Endothelial cell of umbilical vein (primary cell): ENCODE results near the gene ENGASE. TPM values are rescaled to one million over a fixed set of nuclear protein-coding genes. Genes with fewer than 3 reads are reported as not detected.

ENCODE experiments used
- BruUV-seq: library from RNA; stranded (reverse); fragments of 400-500 nt; replicated peaks from 2 replicates; lab custom pipeline; 2021; lab: Mats Ljungman, UMichigan
- CTCF ChIA-PET: fragments of 300-600, 350-600 bp; sonication (Branson Sonifier 250); formaldehyde crosslinking; loops from one replicate; lab custom pipeline; 2021; ENCODE audit warnings: antibody characterized with exemption, inconsistent platforms; lab: Charles Lee
- POLR2A ChIA-PET: fragments of 300-600, 350-600 bp; sonication (Branson Sonifier 250); formaldehyde crosslinking; loops from one replicate; lab custom pipeline; 2021; ENCODE audit warnings: antibody characterized with exemption, inconsistent platforms; lab: Charles Lee
- DNase-seq: peaks from one replicate; pipeline ENCODE4 v3.0.0-alpha.2; 2011; ENCODE audit warnings: low read depth, low spot score
- FAIRE-seq: peaks from 2 replicates; lab custom pipeline; 2011; peaks lifted over from hg19 to GRCh38; lab: Jason Lieb, UNC
- H2AFZ ChIP-seq: 2 replicates; pipeline ENCODE4 v1.6.0; 2012; ENCODE audit warnings: low read depth, low read length, control low read depth, inconsistent platforms
- H3K27ac ChIP-seq: 2 replicates; pipeline ENCODE4 v1.5.1; 2011; ENCODE audit warnings: low read depth, mild to moderate bottlenecking, control low read depth, low read length, moderate library complexity; ENCODE audit not compliant: insufficient read depth
- H3K27me3 ChIP-seq, 2 experiments: 2 replicates each; pipeline versions ENCODE4 v1.6.0 to v1.6.1; 2011; ENCODE audit warnings: low read length in 2 of 2, mixed read lengths in 1 of 2; ENCODE audit not compliant: control insufficient read depth in 2 of 2, insufficient read depth in 2 of 2
- H3K36me3 ChIP-seq, 2 experiments: 2 replicates in 1 of 2; 3 replicates in 1 of 2; pipeline ENCODE4 v1.5.1; 2011; ENCODE audit warnings: low read length in 2 of 2, mild to moderate bottlenecking in 1 of 2, moderate library complexity in 1 of 2; ENCODE audit not compliant: control insufficient read depth in 2 of 2, insufficient read depth in 2 of 2; ENCODE audit errors: extremely low read depth in 1 of 2
- H3K4me1 ChIP-seq: 3 replicates; pipeline ENCODE4 v1.5.1; 2011; ENCODE audit warnings: mild to moderate bottlenecking, low read length; ENCODE audit not compliant: control insufficient read depth, insufficient read depth; ENCODE audit errors: extremely low read depth
- H3K4me2 ChIP-seq: 2 replicates; pipeline ENCODE4 v1.6.1; 2011; ENCODE audit warnings: low read length, control low read depth, mixed read lengths; ENCODE audit not compliant: insufficient read depth
- H3K4me3 ChIP-seq, 3 experiments: fragments of 200-600 bp in 1 of 3; sonication (generic), shearing (Covaris generic) in 1 of 3; replicated peaks in 1 of 3; 2 replicates each; pipeline ENCODE4 v1.5.1; 2011 to 2016; ENCODE audit warnings: control low read depth in 3 of 3, low read length in 3 of 3, mild to moderate bottlenecking in 2 of 3, inconsistent platforms in 1 of 3, low read depth in 1 of 3, moderate library complexity in 1 of 3; ENCODE audit not compliant: insufficient read depth in 1 of 3
- H3K79me2 ChIP-seq: 2 replicates; pipeline ENCODE4 v1.6.0; 2012; ENCODE audit warnings: low read length, inconsistent platforms; ENCODE audit not compliant: control insufficient read depth, insufficient read depth
- H3K9ac ChIP-seq: replicated peaks from 2 replicates; pipeline ENCODE3; 2011; ENCODE audit warnings: low read length, control low read depth; ENCODE audit not compliant: insufficient read depth; ENCODE audit errors: extremely low read depth
- H3K9me1 ChIP-seq: replicated peaks from 3 replicates; pipeline ENCODE4 v1.6.0; 2011; ENCODE audit warnings: mild to moderate bottlenecking, low read length; ENCODE audit not compliant: control insufficient read depth, insufficient read depth; ENCODE audit errors: extremely low read depth
- H3K9me3 ChIP-seq: replicated peaks from 2 replicates; pipeline ENCODE4 v1.5.1; 2012; ENCODE audit warnings: low read length, inconsistent platforms; ENCODE audit not compliant: control insufficient read depth, insufficient read depth
- H4K20me1 ChIP-seq: replicated peaks from 2 replicates; pipeline ENCODE3; 2011; ENCODE audit warnings: mild to moderate bottlenecking, low read length; ENCODE audit not compliant: control insufficient read depth, insufficient read depth; ENCODE audit errors: extremely low read depth
- CTCF ChIP-seq, 2 donors: IDR thresholded peaks; 1 replicate in 1 of 2; 2 replicates in 1 of 2; pipeline ENCODE4 v1.5.1; 2011; ENCODE audit warnings: low read length in 2 of 2, mild to moderate bottlenecking in 2 of 2, moderate library complexity in 2 of 2, control low read depth in 1 of 2, inconsistent platforms in 1 of 2, low read depth in 1 of 2; ENCODE audit not compliant: insufficient read depth in 1 of 2; ENCODE audit errors: extremely low read depth in 1 of 2
- EZH2 ChIP-seq: IDR thresholded peaks from 2 replicates; pipeline ENCODE4 v1.6.1; 2012; ENCODE audit warnings: borderline replicate concordance, low read depth, mild to moderate bottlenecking, moderate library complexity, low read length, inconsistent platforms; ENCODE audit not compliant: severe bottlenecking
- FOS ChIP-seq: IDR thresholded peaks from 2 replicates; pipeline ENCODE4 v1.6.1; 2011; ENCODE audit warnings: mild to moderate bottlenecking, low read length, moderate library complexity, borderline replicate concordance; ENCODE audit not compliant: insufficient read depth
- GATA2 ChIP-seq: IDR thresholded peaks from 2 replicates; pipeline ENCODE4 v1.7.0; 2011; ENCODE audit warnings: low read depth, mild to moderate bottlenecking, moderate library complexity, mixed read lengths, low read length; ENCODE audit not compliant: insufficient read length, insufficient read depth
- JUN ChIP-seq: IDR thresholded peaks from 2 replicates; pipeline ENCODE4 v1.6.1; 2011; ENCODE audit warnings: borderline replicate concordance, low read depth; ENCODE audit not compliant: insufficient read length, insufficient read depth
- MAX ChIP-seq: IDR thresholded peaks from 2 replicates; pipeline ENCODE4 v1.6.1; 2011; ENCODE audit not compliant: insufficient read depth, insufficient read length
- MYC ChIP-seq: IDR thresholded peaks from one replicate; pipeline ENCODE4 v1.6.1; 2011; ENCODE audit warnings: mild to moderate bottlenecking, low read depth, low read length
- POLR2A ChIP-seq: IDR thresholded peaks from 2 replicates; pipeline ENCODE4 v1.6.1; 2012; ENCODE audit warnings: low read depth, mild to moderate bottlenecking, control low read depth, low read length
- POLR2AphosphoS5 ChIP-seq: IDR thresholded peaks from 2 replicates; pipeline ENCODE4 v1.6.1; 2012; ENCODE audit warnings: low read depth, mild to moderate bottlenecking, control low read depth, low read length, moderate library complexity; ENCODE audit not compliant: insufficient read depth
- dilution Hi-C: fragments of 300-500 bp; cut with MboI; formaldehyde crosslinking; loops from one replicate; pipeline ENCODE4 v1.15.0; 2019; ENCODE audit warnings: low sequenced_read_pairs; ENCODE audit not compliant: extremely low pct_ligation_motif_present
- intact Hi-C: fragments of 100-400 bp; cut with micrococcal nuclease; formaldehyde crosslinking; loops from one replicate; pipeline ENCODE4 v1.10.0; 2022
- polyA plus RNA-seq, 4 experiments: library from polyadenylated mRNA; depleted of rRNA in 3 of 4; stranded (reverse) in 3 of 4; unstranded in 1 of 4; fragments of >200 nt; gene quantifications; 2 replicates each; pipeline versions ENCODE4 v1.2.1 to v1.2.3, GENCODE V29; 2011 to 2012; ENCODE audit warnings: missing spikeins in 1 of 4
- total RNA-seq: library from RNA; stranded (reverse); gene quantifications from 2 replicates; pipeline ENCODE4 v1.2.3, GENCODE V29; 2021

Gene ENGASE
- total and polyA plus RNA-seq, 2 donors (not counting 3 experiments of a cell fraction or from before 2014, with no cell fraction given), result 13.7 to 20.8 TPM

GRCh38 chr17:79098282-79098867 lies 23.8 kb downstream of the ENGASE start:
- DNase-seq (no peak), FAIRE-seq (no peak)
- dilution Hi-C loops, result no loop called here
- Histone ChIP-seq H3K9me1 (no peaks in the 10 kb centered on the region), H3K9me3 (no peaks in the 10 kb centered on the region), H3K4me2 (no peak overlapping the region), H3K27me3 (peaks cover 9 to 10% of the 10 kb centered on the region in 2 experiments), H4K20me1 (no peaks in the 10 kb centered on the region), H3K36me3 (no peaks in the 10 kb centered on the region), H3K9ac (no peak overlapping the region), H3K4me3 (no peak overlapping the region), H3K4me1 (no peaks in the 10 kb centered on the region), H3K79me2 (no peaks in the 10 kb centered on the region), H3K27ac (no peak overlapping the region), H2AFZ (no peak overlapping the region)
- CTCF ChIA-PET, result interaction anchor here (1.3 kb wide), 1 partner anchor 303 kb away, joined by 3 read pairs; no protein-coding TSS in a partner anchor
- no TSS peak for BruUV-seq
- TF ChIP-seq POLR2A (no peak), CTCF (IDR thresholded peaks at IDR 0.05; ENCODE audit: extremely low read depth in 1 of 2, insufficient read depth in 1 of 2, low read depth in 1 of 2, low read length in 2 of 2) (no peak), MAX (no peak), GATA2 (no peak), EZH2 (no peak), JUN (no peak), POLR2AphosphoS5 (no peak), FOS (no peak), MYC (no peak)
- POLR2A ChIA-PET, result no interaction called here
- intact Hi-C loops, result no loop called here
